Measurements from ENCODE around the gene ABHD12. TPM values are rescaled to one million over a fixed set of nuclear protein-coding genes. Genes with fewer than 3 reads are reported as not detected.

Gene ABHD12
- total RNA-seq, 1 experiment from 2014 or later: 36.4 TPM

DNA sequence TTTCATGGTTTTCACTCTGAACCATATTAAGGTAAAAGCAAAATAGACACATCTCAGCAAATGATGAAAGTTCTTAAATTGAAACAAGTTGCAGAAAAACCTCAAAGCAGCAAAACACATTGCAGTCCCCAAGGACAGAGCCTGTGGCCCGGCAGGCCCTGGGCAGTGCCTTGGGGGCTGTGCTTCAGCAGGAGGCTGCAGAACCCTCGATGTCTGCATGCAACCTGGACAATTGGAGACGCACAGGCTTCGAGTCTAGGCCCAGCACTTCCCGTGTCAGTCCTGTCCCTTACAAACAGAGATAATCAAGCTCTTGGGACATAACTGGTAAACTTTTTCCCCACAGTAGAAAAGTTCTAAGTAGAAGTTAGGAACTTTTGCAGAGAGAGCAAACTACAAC lies 133.5 kb downstream of the ABHD12 start:
- Histone ChIP-seq H3K4me3 (ENCODE audit: insufficient read depth, low read depth, low read length) (no peak overlapping the region), H3K36me3 (replicated peaks; ENCODE audit: control insufficient read depth, insufficient read depth, low read length) (peaks cover 3% of the 10 kb centered on the region), H3K27me3 (ENCODE audit: control insufficient read depth, insufficient read depth, low read length) (no peaks in the 10 kb centered on the region)
- DNase-seq: no peak

DNA sequence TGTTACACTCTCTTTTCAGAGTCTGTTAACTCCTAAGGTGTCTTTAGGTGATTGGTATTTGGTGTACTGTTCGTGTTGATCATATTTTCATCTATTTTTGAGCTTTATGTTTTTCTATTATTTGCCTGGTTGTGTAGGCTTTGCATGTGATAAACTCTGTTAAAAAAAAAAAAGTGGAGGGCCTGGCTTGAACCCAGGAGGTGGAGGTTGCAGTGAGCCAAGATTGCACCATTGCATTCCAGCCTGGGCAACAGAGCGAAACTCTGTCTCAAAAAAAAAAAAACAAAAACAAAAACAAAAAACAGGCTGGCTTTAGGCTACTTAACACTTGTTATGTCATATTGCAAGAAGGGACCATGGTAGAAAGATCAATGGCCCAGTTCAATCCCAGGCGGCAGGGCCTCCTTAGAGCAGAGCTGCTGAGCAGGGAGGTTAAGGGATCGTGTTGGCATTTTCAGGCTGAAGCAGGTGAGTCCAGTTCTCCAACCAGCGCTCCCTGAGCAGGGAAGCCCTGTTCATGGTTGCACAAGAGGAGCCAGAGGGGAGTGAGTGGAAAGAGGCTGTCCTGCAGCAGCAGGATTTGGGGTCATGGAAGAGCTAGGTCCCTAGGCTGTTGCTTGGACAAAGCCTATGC lies 134.3 kb downstream of the ABHD12 start:
- H3K36me3 ChIP-seq (replicated peaks; ENCODE audit: control insufficient read depth, insufficient read depth, low read length): peaks cover 3% of the 10 kb centered on the region
- no peak for DNase-seq
- no peak overlapping the region for H3K4me3 ChIP-seq (ENCODE audit: insufficient read depth, low read depth, low read length)
- no peaks in the 10 kb centered on the region for H3K27me3 ChIP-seq (ENCODE audit: control insufficient read depth, insufficient read depth, low read length)

DNA sequence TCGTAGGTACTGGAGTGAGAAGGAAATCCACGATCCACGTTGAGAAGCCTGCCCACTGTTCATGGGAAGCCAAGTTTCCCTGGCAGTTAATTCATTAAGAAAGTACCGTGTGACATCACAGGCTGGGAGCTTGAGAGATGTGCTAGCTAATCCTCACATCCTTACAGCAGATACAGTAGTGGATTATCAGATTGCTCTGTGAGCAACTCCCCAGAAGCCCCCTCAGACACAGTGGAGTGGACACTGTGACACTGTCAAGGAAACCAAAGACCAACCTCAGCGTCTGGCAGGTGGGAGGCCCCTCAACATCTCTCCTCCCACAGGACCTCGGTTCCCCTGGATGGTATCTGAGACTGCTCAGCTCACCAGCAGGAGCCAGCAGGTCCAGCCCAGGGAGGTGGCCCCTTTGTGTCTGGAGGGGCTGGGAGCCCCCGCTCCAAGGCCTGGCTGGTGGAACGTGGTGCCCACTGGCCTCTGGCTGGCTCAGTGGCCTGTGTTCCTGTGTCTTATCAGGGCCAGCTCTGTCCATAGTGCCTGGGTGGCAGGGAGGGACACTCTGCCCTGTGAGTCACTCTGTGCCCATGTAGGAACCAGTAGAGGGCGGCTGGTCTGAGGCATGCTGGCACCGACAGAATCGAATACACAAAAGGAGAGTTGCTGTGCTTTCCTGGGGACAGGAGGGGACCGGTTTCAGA lies 135.5 kb downstream of the ABHD12 start:
- Histone ChIP-seq H3K4me3 (ENCODE audit: insufficient read depth, low read depth, low read length) (no peak overlapping the region), H3K36me3 (replicated peaks; ENCODE audit: control insufficient read depth, insufficient read depth, low read length) (peaks cover 1% of the 10 kb centered on the region), H3K27me3 (ENCODE audit: control insufficient read depth, insufficient read depth, low read length) (no peaks in the 10 kb centered on the region)
- no peak for DNase-seq

DNA sequence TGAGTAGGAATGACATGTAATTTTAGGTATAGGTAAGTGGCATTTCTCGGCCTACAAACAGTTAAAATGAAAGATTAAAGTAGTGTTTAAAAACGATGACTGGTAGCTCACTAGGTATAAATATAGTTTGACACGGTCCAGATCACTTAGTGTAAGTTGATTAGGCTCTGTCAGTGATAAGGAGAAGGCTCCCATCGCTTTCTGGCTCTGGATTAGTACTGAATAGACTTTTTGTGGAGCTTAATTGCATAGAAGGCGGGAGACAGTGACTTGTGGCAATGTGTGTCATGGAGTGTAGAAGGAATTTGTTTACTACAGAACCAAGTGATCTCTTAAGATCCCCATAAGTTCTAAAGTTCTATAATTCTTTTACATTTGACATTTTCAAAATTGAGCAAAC lies 136.1 kb downstream of the ABHD12 start:
- Histone ChIP-seq H3K36me3 (replicated peaks; ENCODE audit: control insufficient read depth, insufficient read depth, low read length) (peaks cover 1% of the 10 kb centered on the region), H3K27me3 (ENCODE audit: control insufficient read depth, insufficient read depth, low read length) (no peaks in the 10 kb centered on the region), H3K4me3 (ENCODE audit: insufficient read depth, low read depth, low read length) (no peak overlapping the region)
- DNase-seq: no peak

DNA sequence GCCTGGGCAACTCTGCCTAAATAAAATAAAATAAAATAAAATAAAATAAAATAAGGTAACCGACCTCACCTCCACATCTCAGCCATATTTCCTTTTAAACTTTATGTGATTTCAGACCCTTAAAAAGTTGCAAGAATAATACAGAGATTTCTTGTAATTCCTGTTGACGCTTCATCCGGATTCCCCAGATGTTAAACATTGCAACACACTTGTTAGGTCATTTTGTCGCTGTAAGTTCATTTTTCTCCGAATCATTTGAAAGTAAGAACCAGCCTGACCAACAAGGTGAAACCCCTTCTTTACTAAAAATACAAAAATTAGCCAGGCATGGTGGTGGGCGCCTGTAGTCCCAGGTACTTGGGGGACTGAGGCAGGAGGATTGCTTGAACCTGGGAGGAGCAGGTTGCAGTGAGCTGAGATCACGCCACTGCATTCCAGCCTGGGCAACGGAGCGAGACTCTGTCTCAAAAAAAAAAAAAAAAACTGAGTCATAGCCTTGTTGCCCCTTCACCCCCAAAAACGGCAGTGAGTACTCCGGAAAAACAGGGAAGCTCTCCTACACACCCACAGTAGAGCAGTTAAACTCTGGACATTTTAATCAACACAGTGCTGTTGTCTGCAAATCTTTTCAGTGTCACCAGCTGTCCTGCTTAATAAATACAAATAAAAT lies 136.9 kb downstream of the ABHD12 start:
- Histone ChIP-seq H3K36me3 (replicated peaks; ENCODE audit: control insufficient read depth, insufficient read depth, low read length) (no peaks in the 10 kb centered on the region; the same call in none of the 2 replicates), H3K27me3 (ENCODE audit: control insufficient read depth, insufficient read depth, low read length) (no peaks in the 10 kb centered on the region), H3K4me3 (ENCODE audit: insufficient read depth, low read depth, low read length) (no peak overlapping the region)
- DNase-seq: no peak

DNA sequence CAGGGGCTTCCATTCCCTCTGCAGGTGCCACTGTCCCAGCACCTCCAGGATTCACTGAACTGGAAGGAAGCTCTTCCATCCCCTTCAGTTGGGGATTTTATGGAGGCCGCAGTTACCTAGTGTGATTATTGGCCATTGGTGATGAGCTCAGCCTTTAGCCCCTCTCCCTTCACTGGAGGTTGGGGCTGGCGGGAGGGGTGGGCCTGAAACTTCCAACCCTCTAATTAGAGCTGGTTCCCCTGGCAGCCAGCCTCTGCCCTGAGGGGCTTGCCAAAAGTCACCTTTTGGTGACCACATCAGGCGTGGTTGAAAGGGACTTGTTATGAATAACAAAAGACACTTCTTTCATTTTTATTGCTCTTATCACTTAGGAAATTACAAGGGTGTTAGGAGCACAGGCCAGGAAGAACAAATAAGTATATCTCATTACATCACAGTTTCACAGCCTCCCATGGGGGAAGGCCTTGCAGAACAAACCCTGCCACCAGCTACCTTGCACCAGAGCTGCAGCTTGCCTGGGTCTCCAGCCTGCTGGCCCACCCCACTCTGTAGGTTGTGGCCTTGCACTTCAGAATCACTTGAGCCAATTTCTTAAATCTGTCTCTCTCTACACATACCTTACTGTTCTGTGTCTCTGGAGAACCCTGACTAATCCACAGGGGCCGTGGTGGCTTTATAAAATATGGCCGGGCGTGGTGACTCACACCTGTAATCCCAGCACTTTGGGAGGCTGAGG lies 137.8 kb downstream of the ABHD12 start:
- Histone ChIP-seq H3K4me3 (ENCODE audit: insufficient read depth, low read depth, low read length) (no peak overlapping the region), H3K27me3 (ENCODE audit: control insufficient read depth, insufficient read depth, low read length) (no peaks in the 10 kb centered on the region), H3K36me3 (replicated peaks; ENCODE audit: control insufficient read depth, insufficient read depth, low read length) (no peaks in the 10 kb centered on the region; the same call in none of the 2 replicates)
- no peak for DNase-seq

DNA sequence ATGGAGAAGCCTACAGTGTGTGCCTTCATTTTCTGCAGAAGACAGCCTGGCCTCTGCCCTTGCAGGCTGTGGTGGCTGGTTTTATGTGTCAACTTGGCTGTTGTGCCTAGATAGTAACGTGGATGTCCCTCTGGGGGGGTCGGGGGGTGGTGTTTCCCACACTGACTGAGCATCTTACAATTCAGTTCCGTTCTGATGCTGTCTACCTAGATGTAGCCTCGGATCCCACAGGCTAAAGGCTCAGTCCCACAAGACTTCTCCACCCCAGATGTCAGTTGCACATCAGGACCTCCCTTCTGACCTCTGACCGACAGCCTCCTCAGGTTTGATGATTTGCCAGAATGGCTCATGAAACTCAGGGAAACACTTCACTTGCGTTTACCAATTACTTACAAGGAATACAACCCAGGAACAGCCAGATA lies 138.4 kb downstream of the ABHD12 start:
- Histone ChIP-seq H3K4me3 (ENCODE audit: insufficient read depth, low read depth, low read length) (no peak overlapping the region), H3K27me3 (ENCODE audit: control insufficient read depth, insufficient read depth, low read length) (peaks cover 3% of the 10 kb centered on the region; the same call in 1 of the 2 replicates), H3K36me3 (replicated peaks; ENCODE audit: control insufficient read depth, insufficient read depth, low read length) (no peaks in the 10 kb centered on the region; the same call in none of the 2 replicates)
- DNase-seq: no peak

DNA sequence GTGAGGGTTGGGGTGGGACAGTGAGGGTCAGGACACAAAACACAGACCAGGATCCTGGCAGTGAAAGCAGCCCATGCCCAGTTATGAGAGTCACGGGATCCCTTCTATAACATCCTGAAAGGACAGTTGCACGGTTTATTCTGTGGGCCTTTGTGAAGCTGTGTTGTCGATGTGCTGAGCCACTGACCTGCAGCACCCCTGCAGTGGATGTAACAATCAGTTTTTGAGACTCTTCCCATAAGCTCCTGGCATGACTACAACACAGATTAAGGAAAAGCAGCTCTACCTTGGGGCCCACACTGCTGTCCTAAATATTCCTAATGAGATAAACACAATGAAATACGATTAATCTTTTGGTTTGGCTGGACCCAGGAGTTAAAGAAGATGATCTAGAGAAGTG lies 139.1 kb downstream of the ABHD12 start:
- Histone ChIP-seq H3K4me3 (ENCODE audit: insufficient read depth, low read depth, low read length) (no peak overlapping the region), H3K27me3 (ENCODE audit: control insufficient read depth, insufficient read depth, low read length) (peaks cover 5% of the 10 kb centered on the region; the same call in 1 of the 2 replicates), H3K36me3 (replicated peaks; ENCODE audit: control insufficient read depth, insufficient read depth, low read length) (no peaks in the 10 kb centered on the region; the same call in none of the 2 replicates)
- DNase-seq: no peak

DNA sequence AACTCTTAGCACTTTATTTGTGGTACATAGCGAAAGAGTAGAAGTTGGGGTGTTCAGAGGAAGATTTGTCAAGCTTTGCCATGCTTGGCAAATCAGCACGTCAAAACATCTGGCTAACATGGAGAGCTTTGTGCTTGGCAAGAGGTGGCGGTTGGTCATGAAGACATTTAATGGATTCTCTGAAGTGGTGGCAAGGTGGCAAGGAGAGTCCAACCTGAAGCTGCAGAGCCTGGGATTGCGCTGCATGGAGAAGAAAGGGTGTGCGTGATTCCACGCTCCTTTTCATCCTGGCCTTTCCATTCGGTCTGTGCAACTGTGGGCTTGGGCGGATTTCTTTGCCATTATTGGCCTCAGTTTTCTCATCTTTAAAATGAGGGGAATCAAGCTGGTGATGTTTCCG lies 139.6 kb downstream of the ABHD12 start:
- H3K4me3 ChIP-seq (ENCODE audit: insufficient read depth, low read depth, low read length): no peak overlapping the region
- no peak for DNase-seq

DNA sequence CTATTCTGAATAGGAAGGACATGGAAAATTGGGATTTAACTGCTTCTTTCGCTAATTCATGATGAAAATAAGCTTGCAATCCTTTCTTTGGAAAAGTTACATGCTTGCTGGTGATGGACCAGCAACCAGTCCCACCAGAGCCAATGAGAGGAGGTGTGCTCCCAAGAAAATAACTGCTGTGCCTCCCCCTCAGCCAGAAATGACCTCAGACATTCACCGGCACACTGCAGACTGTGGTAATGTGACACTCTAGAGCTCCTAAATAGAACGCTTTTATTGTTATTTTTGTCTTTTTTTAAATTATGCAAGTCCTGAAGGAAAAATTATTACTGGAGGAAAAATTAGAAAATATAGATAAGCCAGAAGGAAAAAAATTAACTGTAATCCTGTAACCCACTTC lies 140.1 kb downstream of the ABHD12 start:
- peaks cover 7% of the 10 kb centered on the region for H3K27me3 ChIP-seq (ENCODE audit: control insufficient read depth, insufficient read depth, low read length)
- no peaks in the 10 kb centered on the region; the same call in none of the 2 replicates for H3K36me3 ChIP-seq (replicated peaks; ENCODE audit: control insufficient read depth, insufficient read depth, low read length)
- DNase-seq: no peak
- H3K4me3 ChIP-seq (ENCODE audit: insufficient read depth, low read depth, low read length): no peak overlapping the region

More for the DNA sequence above, 139.6 kb downstream of the ABHD12 start:
- H3K27me3 ChIP-seq (ENCODE audit: control insufficient read depth, insufficient read depth, low read length): peaks cover 7% of the 10 kb centered on the region
- H3K36me3 ChIP-seq (replicated peaks; ENCODE audit: control insufficient read depth, insufficient read depth, low read length): no peaks in the 10 kb centered on the region; the same call in none of the 2 replicates

Other genes with a start within 250 kb of the ABHD12 start
- gene ENTPD6, start 195.1 kb downstream of the ABHD12 start, total RNA-seq (2014; rRNA removed; shearing (Covaris generic)): 45.4 and 51.2 TPM in 2 replicates
- gene PYGB, start 142.8 kb downstream of the ABHD12 start, total RNA-seq (2014; rRNA removed; shearing (Covaris generic)): 52.0 and 57.1 TPM in 2 replicates
- gene GINS1, start 16.8 kb upstream of the ABHD12 start, total RNA-seq (2014; rRNA removed; shearing (Covaris generic)): 46.6 and 48.9 TPM in 2 replicates
- 33.7 and 42.6 TPM in 2 replicates for gene NINL, start 194.7 kb upstream of the ABHD12 start, total RNA-seq (2014; rRNA removed; shearing (Covaris generic))
- gene NANP, start 233.2 kb upstream of the ABHD12 start, total RNA-seq (2014; rRNA removed; shearing (Covaris generic)): 7.0 and 7.2 TPM in 2 replicates

All from H7 (cell line).